GM12873 (cell line): ENCODE results near the gene BAIAP2.

Source experiments
- TF ChIP-seq, protein P1 (sequence below): IDR thresholded peaks from 2 replicates; pipeline ENCODE4 v1.5.1; 2012; ENCODE audit warnings: low read depth, mild to moderate bottlenecking, moderate library complexity, low read length, control low read depth; ENCODE audit not compliant: insufficient read depth; ENCODE audit errors: missing control alignments

Gene BAIAP2, protein sequence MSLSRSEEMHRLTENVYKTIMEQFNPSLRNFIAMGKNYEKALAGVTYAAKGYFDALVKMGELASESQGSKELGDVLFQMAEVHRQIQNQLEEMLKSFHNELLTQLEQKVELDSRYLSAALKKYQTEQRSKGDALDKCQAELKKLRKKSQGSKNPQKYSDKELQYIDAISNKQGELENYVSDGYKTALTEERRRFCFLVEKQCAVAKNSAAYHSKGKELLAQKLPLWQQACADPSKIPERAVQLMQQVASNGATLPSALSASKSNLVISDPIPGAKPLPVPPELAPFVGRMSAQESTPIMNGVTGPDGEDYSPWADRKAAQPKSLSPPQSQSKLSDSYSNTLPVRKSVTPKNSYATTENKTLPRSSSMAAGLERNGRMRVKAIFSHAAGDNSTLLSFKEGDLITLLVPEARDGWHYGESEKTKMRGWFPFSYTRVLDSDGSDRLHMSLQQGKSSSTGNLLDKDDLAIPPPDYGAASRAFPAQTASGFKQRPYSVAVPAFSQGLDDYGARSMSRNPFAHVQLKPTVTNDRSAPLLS

DNA sequence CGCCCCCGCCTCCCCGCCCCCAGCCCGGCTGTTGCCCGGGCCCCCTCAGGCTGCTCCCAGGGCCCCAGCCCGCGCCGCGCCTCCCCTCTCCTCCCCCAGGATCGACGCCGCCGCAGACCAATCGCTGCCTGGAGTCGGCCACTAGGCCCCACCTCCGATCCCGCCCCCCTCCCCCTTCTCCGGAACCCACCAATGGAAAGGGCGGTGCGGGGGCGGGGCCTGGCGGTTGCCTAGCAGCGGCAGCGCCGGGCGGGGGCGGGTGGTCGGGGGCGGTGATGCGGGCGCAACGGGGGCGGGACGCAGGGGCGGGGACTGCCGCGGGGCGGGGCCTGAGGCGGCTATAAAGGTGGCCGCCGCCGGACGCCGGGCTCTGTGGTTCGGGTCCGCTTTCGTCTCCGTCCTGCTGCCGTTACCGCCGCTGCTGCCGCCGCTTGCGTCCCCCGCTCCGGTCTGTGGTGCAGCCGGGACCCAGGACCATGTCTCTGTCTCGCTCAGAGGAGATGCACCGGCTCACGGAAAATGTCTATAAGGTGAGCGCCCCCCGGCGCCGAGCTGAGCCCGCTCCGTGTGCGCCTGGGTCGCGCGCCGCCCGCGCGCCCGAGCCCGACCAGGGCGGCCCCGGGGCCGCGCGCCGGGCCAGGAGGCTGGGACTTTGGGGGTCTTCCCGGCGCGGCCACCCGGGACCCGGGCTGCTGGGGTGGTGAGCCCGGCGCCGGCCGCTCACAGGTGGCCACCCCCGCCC, at the start of gene BAIAP2:
BAIAP2 (plus strand) TSS at position 373 of the 742 bp plus-strand sequence; CDS start at position 477, 104 bp downstream.
- TF ChIP-seq, protein P1, sequence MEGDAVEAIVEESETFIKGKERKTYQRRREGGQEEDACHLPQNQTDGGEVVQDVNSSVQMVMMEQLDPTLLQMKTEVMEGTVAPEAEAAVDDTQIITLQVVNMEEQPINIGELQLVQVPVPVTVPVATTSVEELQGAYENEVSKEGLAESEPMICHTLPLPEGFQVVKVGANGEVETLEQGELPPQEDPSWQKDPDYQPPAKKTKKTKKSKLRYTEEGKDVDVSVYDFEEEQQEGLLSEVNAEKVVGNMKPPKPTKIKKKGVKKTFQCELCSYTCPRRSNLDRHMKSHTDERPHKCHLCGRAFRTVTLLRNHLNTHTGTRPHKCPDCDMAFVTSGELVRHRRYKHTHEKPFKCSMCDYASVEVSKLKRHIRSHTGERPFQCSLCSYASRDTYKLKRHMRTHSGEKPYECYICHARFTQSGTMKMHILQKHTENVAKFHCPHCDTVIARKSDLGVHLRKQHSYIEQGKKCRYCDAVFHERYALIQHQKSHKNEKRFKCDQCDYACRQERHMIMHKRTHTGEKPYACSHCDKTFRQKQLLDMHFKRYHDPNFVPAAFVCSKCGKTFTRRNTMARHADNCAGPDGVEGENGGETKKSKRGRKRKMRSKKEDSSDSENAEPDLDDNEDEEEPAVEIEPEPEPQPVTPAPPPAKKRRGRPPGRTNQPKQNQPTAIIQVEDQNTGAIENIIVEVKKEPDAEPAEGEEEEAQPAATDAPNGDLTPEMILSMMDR: no peak

DNA sequence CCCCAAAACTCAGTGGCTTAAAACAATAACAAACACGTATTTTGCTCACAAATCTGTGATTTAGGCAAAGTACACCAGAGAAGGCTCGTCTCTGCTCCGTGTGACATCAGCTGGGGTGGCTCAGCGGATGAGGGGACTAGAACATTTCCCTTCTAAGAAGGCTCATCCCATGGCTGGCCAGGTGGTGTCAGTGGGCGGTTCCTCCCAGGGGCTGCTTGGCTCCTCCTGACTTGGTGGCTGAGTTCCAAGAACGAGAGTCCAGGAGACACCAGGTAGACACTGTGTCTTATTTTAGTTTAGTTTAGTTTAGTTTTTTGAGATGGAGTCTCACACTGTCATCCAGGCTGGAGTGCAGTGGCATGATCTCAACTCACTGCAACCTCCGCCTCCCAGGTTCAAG, 48.9 kb upstream of the BAIAP2 start:
- TF ChIP-seq, protein P1: no peak

DNA sequence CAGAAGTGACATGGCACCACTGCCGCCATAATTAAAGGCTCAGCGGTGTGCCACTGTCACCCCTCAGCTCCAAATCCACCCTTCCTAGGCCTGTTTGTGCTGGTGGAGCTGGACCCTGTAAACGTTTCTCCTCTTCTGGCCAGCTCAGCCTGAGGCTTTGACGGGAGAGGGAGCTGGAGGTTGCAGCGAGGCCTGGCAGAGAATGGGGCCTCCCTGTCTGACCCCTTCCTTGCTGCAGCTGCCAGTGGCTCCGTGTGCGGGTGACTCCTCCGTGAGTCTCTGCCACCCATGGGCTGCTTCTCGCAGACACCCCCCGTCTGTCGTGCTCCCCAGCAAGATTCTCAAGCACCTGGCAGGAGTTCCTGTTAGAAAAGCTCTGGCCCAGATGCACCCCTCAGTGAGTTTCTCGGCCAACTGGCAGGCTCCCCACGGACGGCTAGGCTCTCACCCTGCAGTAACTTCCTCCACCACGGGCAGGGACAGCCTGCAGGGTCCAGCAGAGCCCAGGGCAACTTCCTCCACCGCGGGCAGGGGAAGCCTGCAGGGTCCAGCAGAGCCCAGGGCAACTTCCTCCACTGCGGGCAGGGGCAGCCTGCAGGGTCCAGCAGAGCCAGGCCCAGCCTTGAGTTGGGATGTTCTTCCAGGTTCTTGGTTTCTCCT, 48.0 kb upstream of the BAIAP2 start:
- TF ChIP-seq, protein P1: no peak

DNA sequence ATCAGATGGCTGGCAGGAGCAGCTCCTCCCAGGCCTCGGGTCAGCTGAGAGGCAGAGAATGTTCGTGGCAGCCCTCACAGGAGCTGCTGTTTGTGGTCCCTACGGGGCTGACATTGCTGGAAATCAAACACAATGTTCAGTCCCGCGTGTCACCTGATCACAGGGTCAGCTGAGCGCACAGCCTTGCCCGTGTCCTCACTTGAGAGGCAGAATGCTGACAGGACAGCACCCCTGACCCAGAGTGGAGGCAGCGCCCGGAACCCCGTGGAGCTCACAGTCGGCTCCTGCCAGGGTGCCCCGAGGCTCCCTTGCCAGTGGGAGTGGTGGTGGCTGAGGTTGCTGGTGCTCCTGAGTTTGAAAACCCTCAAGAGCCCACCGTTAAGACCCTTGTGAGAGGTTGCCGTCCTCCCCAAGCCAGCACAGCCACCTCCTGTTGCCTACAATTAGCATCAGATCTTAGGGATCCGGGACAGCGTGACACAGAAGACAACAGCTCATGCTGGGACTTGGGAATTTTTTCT, 47.0 kb upstream of the BAIAP2 start:
- TF ChIP-seq, protein P1: no peak

DNA sequence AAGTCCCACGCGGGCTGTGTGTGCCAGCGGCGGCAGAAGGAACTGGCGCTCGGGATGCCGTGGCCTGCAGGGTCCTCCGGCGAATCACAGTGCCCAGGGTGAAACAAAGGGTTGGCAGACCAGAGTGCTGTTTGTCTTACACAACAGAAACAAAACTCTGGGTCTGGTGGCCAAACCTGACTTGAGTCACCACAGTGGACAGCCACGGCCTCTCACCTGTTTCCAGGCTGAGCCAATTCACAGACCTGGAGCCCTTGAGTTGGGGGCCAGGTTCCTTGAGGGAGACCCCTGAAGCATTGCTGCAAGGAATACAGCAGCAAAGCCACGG, 45.4 kb upstream of the BAIAP2 start:
- TF ChIP-seq, protein P1: no peak

DNA sequence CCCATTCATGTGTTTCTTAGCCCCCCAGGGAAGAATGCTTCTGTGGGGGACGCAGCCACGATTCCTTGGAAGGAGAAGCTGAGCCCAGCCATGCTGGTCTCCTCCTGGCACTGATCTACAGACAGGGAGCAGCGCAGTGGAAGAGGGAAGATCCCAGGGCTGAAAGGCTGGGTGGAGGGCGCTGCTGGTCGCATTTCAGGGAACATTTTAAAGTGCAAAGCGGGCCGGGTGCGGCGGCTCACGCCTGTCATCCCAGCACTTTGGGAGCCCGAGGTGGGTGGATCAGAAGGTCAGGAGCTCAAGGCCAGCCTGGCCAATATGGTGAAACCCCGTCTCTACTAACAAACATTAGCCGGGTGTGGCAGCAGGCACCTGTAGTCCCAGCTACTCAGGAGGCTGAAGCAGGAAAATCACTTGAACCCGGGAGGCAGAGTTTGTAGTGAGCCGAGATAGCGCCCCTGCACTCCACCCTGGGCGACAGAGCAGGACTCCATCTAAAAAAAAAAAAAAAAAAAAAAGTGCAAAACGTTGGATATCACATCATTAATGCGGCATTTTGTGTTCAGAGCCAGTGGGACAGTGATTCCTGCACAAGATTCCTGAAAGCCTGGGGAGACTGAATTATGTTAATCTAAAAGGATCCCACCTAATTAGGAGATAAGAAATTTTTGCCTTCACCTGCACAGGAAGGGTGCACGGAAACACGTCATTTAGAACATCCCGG, 43.9 kb upstream of the BAIAP2 start:
- TF ChIP-seq, protein P1: no peak
